ENCODE results near the gene TH.

- TF ChIP-seq CTCF (IDR thresholded peaks at IDR 0.05; ENCODE audit: poor library complexity, severe bottlenecking) (no peak), EZH2 (IDR thresholded peaks at IDR 0.05; ENCODE audit: borderline replicate concordance, insufficient read depth, low read length, poor library complexity, severe bottlenecking) (no peak), SMC3 (conservative IDR thresholded peaks at IDR 0.05; ENCODE audit: poor library complexity) (no peak), RAD21 (conservative IDR thresholded peaks at IDR 0.05) (no peak), TAF1 (IDR thresholded peaks at IDR 0.05; ENCODE audit: low read depth) (no peak), EP300 (conservative IDR thresholded peaks at IDR 0.05; ENCODE audit: poor library complexity, severe bottlenecking) (no peak), POLR2AphosphoS5 (IDR thresholded peaks at IDR 0.05) (no peak)
- TF ChIP-seq, protein P1, sequence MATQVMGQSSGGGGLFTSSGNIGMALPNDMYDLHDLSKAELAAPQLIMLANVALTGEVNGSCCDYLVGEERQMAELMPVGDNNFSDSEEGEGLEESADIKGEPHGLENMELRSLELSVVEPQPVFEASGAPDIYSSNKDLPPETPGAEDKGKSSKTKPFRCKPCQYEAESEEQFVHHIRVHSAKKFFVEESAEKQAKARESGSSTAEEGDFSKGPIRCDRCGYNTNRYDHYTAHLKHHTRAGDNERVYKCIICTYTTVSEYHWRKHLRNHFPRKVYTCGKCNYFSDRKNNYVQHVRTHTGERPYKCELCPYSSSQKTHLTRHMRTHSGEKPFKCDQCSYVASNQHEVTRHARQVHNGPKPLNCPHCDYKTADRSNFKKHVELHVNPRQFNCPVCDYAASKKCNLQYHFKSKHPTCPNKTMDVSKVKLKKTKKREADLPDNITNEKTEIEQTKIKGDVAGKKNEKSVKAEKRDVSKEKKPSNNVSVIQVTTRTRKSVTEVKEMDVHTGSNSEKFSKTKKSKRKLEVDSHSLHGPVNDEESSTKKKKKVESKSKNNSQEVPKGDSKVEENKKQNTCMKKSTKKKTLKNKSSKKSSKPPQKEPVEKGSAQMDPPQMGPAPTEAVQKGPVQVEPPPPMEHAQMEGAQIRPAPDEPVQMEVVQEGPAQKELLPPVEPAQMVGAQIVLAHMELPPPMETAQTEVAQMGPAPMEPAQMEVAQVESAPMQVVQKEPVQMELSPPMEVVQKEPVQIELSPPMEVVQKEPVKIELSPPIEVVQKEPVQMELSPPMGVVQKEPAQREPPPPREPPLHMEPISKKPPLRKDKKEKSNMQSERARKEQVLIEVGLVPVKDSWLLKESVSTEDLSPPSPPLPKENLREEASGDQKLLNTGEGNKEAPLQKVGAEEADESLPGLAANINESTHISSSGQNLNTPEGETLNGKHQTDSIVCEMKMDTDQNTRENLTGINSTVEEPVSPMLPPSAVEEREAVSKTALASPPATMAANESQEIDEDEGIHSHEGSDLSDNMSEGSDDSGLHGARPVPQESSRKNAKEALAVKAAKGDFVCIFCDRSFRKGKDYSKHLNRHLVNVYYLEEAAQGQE (IDR thresholded peaks at IDR 0.05; ENCODE audit: borderline replicate concordance) = no peak
These were observed 31.4 kb upstream of the TH start for GRCh38 chr11:2202900-2203439.
